Measurements from ENCODE around the gene SCN2B. TPM values are rescaled to one million over a fixed set of nuclear protein-coding genes. Genes with fewer than 3 reads are reported as not detected.

The SCN2B gene
- polyA plus RNA-seq, 1 of the 3 experiments (the other 2 are of a cell fraction), result 0.05 TPM

GRCh38 chr11:118157186-118157895 is 19.1 kb downstream of the SCN2B start:
- Histone ChIP-seq H3K9me2 (no peaks in the 10 kb centered on the region), H3F3A (replicated peaks; ENCODE audit: insufficient read depth) (no peaks in the 10 kb centered on the region), H3K27ac (ENCODE audit: low read depth in 2 of 2, low read length in 1 of 2) (no peak overlapping the region), H3K4me3 (ENCODE audit: low read depth in 2 of 2, low read length in 1 of 2) (no peak overlapping the region), H2AFZ (ENCODE audit: low read depth) (no peak overlapping the region), H3K9ac (no peak overlapping the region), H3K9me3 (no peaks in the 10 kb centered on the region), H4K20me1 (ENCODE audit: insufficient read depth) (no peaks in the 10 kb centered on the region), H3K4me1 (ENCODE audit: control insufficient read depth in 1 of 2, insufficient read depth in 2 of 2, low read depth in 1 of 2, low read length in 1 of 2) (peaks cover 0 to 11% of the 10 kb centered on the region in 2 experiments; a peak in 1 of 4 replicates), H3K4me2 (no peak overlapping the region), H3K36me3 (replicated peaks in 1 of 2; ENCODE audit: control insufficient read depth in 1 of 2, insufficient read depth in 2 of 2, low read length in 1 of 2) (no peaks in the 10 kb centered on the region), H3K27me3 (ENCODE audit: insufficient read depth) (peaks cover 75% of the 10 kb centered on the region), H3K79me2 (ENCODE audit: insufficient read depth) (no peaks in the 10 kb centered on the region)
- CTCF ChIA-PET, result interaction anchor here (1.5 to 6.0 kb wide), 5 partner anchors 10 to 21 kb away, joined by 6 to 84 read pairs (median 10); no protein-coding TSS in a partner anchor
- POLR2A ChIA-PET, result no interaction called here
- DNase-seq, result no peak
- 54% methylated on average over 9 of the region's 10 CpGs for WGBS (ENCODE audit: low lambda C conversion rate)
- TF ChIP-seq EZH2phosphoT487 (IDR thresholded peaks at IDR 0.05; ENCODE audit: borderline replicate concordance, low read depth) (no peak), MXI1 (IDR thresholded peaks at IDR 0.05; ENCODE audit: low read depth, low read length) (no peak), MEF2A (IDR thresholded peaks at IDR 0.05; ENCODE audit: borderline replicate concordance, low read depth) (no peak), ELF1 (IDR thresholded peaks at IDR 0.05) (no peak), RCOR1 (IDR thresholded peaks at IDR 0.05; ENCODE audit: low read length) (no peak), RAD21 (IDR thresholded peaks at IDR 0.05; ENCODE audit: low read length) (no peak), PBX3 (IDR thresholded peaks at IDR 0.05) (no peak), FOXJ3 (CRISPR knock-in tag; IDR thresholded peaks at IDR 0.05) (no peak), RXRA (IDR thresholded peaks at IDR 0.05; ENCODE audit: borderline replicate concordance, low read depth) (no peak), SMC3 (IDR thresholded peaks at IDR 0.05; ENCODE audit: low read depth, low read length) (no peak), POLR2AphosphoS5 (IDR thresholded peaks at IDR 0.05; ENCODE audit: low read depth, low read length) (no peak), TEAD4 (IDR thresholded peaks at IDR 0.05; ENCODE audit: borderline replicate concordance, insufficient read depth) (no peak), GABPA (IDR thresholded peaks at IDR 0.05; ENCODE audit: low read depth) (no peak), CHD2 (IDR thresholded peaks at IDR 0.05; ENCODE audit: low read length, partially characterized antibody) (no peak), NRF1 (IDR thresholded peaks at IDR 0.05; ENCODE audit: low read depth, low read length) (no peak)
- TF ChIP-seq, protein P1, sequence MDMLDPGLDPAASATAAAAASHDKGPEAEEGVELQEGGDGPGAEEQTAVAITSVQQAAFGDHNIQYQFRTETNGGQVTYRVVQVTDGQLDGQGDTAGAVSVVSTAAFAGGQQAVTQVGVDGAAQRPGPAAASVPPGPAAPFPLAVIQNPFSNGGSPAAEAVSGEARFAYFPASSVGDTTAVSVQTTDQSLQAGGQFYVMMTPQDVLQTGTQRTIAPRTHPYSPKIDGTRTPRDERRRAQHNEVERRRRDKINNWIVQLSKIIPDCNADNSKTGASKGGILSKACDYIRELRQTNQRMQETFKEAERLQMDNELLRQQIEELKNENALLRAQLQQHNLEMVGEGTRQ (IDR thresholded peaks at IDR 0.05; ENCODE audit: borderline replicate concordance, low read depth, low read length), result no peak
- TF ChIP-seq, protein P2, sequence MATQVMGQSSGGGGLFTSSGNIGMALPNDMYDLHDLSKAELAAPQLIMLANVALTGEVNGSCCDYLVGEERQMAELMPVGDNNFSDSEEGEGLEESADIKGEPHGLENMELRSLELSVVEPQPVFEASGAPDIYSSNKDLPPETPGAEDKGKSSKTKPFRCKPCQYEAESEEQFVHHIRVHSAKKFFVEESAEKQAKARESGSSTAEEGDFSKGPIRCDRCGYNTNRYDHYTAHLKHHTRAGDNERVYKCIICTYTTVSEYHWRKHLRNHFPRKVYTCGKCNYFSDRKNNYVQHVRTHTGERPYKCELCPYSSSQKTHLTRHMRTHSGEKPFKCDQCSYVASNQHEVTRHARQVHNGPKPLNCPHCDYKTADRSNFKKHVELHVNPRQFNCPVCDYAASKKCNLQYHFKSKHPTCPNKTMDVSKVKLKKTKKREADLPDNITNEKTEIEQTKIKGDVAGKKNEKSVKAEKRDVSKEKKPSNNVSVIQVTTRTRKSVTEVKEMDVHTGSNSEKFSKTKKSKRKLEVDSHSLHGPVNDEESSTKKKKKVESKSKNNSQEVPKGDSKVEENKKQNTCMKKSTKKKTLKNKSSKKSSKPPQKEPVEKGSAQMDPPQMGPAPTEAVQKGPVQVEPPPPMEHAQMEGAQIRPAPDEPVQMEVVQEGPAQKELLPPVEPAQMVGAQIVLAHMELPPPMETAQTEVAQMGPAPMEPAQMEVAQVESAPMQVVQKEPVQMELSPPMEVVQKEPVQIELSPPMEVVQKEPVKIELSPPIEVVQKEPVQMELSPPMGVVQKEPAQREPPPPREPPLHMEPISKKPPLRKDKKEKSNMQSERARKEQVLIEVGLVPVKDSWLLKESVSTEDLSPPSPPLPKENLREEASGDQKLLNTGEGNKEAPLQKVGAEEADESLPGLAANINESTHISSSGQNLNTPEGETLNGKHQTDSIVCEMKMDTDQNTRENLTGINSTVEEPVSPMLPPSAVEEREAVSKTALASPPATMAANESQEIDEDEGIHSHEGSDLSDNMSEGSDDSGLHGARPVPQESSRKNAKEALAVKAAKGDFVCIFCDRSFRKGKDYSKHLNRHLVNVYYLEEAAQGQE (IDR thresholded peaks at IDR 0.05; ENCODE audit: low read depth, low read length), result no peak
- TF ChIP-seq, protein P3, sequence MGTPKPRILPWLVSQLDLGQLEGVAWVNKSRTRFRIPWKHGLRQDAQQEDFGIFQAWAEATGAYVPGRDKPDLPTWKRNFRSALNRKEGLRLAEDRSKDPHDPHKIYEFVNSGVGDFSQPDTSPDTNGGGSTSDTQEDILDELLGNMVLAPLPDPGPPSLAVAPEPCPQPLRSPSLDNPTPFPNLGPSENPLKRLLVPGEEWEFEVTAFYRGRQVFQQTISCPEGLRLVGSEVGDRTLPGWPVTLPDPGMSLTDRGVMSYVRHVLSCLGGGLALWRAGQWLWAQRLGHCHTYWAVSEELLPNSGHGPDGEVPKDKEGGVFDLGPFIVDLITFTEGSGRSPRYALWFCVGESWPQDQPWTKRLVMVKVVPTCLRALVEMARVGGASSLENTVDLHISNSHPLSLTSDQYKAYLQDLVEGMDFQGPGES (IDR thresholded peaks at IDR 0.05; ENCODE audit: low read depth, low read length), result no peak
- TF ChIP-seq, protein P4, sequence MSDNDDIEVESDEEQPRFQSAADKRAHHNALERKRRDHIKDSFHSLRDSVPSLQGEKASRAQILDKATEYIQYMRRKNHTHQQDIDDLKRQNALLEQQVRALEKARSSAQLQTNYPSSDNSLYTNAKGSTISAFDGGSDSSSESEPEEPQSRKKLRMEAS (IDR thresholded peaks at IDR 0.05; ENCODE audit: low read depth), result no peak
- TF ChIP-seq, protein P5, sequence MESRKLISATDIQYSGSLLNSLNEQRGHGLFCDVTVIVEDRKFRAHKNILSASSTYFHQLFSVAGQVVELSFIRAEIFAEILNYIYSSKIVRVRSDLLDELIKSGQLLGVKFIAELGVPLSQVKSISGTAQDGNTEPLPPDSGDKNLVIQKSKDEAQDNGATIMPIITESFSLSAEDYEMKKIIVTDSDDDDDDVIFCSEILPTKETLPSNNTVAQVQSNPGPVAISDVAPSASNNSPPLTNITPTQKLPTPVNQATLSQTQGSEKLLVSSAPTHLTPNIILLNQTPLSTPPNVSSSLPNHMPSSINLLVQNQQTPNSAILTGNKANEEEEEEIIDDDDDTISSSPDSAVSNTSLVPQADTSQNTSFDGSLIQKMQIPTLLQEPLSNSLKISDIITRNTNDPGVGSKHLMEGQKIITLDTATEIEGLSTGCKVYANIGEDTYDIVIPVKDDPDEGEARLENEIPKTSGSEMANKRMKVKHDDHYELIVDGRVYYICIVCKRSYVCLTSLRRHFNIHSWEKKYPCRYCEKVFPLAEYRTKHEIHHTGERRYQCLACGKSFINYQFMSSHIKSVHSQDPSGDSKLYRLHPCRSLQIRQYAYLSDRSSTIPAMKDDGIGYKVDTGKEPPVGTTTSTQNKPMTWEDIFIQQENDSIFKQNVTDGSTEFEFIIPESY (IDR thresholded peaks at IDR 0.05; ENCODE audit: borderline replicate concordance, low read depth), result no peak

Data from SK-N-SH (cell line).